Glutamatergic neuron (in vitro differentiated cells): ENCODE measurements around the gene SNTB2. TPM values are rescaled to one million over a fixed set of nuclear protein-coding genes. Genes with fewer than 3 reads are reported as not detected.

ENCODE experiments used
- DNase-seq: peaks from one replicate; pipeline ENCODE4 v3.0.0; 2022
- H3K27ac Mint-ChIP-seq: one replicate; pipeline ENCODE4 v1.8.0; 2020; ENCODE audit warnings: mild to moderate bottlenecking, mixed read lengths, inconsistent platforms; ENCODE audit not compliant: unreplicated experiment
- H3K27me3 Mint-ChIP-seq: one replicate; pipeline ENCODE4 v1.8.0; 2020; ENCODE audit warnings: mild to moderate bottlenecking, moderate library complexity, mixed read lengths, inconsistent platforms; ENCODE audit not compliant: unreplicated experiment
- H3K36me3 Mint-ChIP-seq: one replicate; pipeline ENCODE4 v1.8.0; 2020; ENCODE audit warnings: mild to moderate bottlenecking, mixed read lengths, inconsistent platforms; ENCODE audit not compliant: unreplicated experiment
- H3K4me1 Mint-ChIP-seq: one replicate; pipeline ENCODE4 v1.8.0; 2020; ENCODE audit warnings: mild to moderate bottlenecking, low read depth, mixed read lengths, inconsistent platforms; ENCODE audit not compliant: unreplicated experiment
- H3K4me3 Mint-ChIP-seq: one replicate; pipeline ENCODE4 v1.8.0; 2020; ENCODE audit warnings: mild to moderate bottlenecking, mixed read lengths, inconsistent platforms; ENCODE audit not compliant: unreplicated experiment
- H3K9me3 Mint-ChIP-seq: one replicate; pipeline ENCODE4 v1.8.0; 2020; ENCODE audit warnings: mild to moderate bottlenecking, moderate library complexity, mixed read lengths, inconsistent platforms; ENCODE audit not compliant: unreplicated experiment
- total RNA-seq: library from RNA; stranded (reverse); fragmentation: NEBNext Ultra II Directional; extraction: Animal tissue kit (Norgen Biotek cat#: 25700); gene quantifications from one replicate; pipeline ENCODE4 v1.2.1, GENCODE V29; 2021; ENCODE audit not compliant: unreplicated experiment
- TF ChIP-seq, protein P1 (sequence below): fragments of 200-600 bp; sonication (generic); IDR thresholded peaks from one replicate; pipeline ENCODE4 v1.5.0; 2021; ENCODE audit not compliant: partially characterized antibody, unreplicated experiment

Gene SNTB2
- total RNA-seq, 1 donor from 2014 or later = 26.8 TPM

DNA sequence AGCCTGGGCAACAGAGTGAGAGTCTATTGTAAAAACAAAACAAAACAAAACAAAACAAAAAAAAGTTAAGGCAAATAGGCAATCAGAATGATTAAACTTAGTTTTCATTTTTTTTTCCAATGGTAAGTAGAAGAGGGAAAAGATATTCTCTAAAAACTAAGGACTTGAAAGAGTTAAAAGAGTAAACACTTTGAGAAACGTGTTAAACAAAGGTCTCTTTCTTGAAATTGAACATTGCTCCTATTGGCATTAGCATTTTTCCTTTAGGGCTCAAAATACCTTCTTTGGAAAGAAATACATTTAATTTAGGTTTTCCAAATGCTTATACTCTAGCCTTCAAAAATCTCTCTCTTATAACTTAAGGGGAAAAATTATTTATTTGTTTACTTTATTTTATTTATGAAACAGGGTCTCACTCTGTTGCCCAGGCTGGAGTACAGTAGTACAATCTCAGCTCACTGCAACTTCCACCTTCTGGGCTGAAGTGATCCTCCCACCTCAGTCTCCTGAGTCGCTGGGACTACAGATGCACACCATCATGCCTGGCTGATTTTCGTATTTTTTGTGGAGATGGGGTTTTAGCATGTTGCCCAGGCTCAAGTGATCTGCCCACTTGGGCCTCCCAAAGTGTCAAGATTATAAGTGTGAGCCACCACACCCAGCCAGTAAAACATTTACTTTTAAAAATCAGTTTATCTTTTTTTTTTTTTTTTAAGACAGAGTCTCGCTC lies 79.5 kb downstream of the SNTB2 start:
- no peak for DNase-seq
- no peaks in the 10 kb centered on the region for H3K27me3 Mint-ChIP-seq
- no peaks in the 10 kb centered on the region for H3K4me1 Mint-ChIP-seq
- no peak overlapping the region for H3K4me3 Mint-ChIP-seq
- H3K36me3 Mint-ChIP-seq = no peaks in the 10 kb centered on the region
- TF ChIP-seq, protein P1, sequence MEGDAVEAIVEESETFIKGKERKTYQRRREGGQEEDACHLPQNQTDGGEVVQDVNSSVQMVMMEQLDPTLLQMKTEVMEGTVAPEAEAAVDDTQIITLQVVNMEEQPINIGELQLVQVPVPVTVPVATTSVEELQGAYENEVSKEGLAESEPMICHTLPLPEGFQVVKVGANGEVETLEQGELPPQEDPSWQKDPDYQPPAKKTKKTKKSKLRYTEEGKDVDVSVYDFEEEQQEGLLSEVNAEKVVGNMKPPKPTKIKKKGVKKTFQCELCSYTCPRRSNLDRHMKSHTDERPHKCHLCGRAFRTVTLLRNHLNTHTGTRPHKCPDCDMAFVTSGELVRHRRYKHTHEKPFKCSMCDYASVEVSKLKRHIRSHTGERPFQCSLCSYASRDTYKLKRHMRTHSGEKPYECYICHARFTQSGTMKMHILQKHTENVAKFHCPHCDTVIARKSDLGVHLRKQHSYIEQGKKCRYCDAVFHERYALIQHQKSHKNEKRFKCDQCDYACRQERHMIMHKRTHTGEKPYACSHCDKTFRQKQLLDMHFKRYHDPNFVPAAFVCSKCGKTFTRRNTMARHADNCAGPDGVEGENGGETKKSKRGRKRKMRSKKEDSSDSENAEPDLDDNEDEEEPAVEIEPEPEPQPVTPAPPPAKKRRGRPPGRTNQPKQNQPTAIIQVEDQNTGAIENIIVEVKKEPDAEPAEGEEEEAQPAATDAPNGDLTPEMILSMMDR = no peak
- H3K9me3 Mint-ChIP-seq = peaks cover 1% of the 10 kb centered on the region
- no peak overlapping the region for H3K27ac Mint-ChIP-seq

DNA sequence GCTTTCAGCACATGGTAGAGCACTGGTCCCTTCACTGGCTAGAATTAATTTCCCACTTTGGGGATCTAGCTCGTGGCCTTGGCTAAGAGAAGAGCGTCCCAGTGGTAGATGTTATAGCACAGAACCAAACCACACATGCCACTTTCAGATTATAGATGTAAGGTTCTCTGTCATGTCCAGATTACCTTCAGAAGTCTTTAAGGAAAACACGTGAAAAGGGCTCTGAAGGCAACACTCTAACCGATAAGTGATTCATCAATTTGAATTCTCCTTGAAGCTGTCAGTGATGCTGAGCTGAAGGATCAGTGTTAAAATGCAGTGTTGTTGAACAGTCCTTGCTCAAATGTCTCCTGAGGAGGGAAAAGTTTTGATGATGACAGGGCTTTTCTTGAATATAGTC lies 80.7 kb downstream of the SNTB2 start:
- TF ChIP-seq, protein P1 = no peak
- no peaks in the 10 kb centered on the region for H3K36me3 Mint-ChIP-seq
- H3K27ac Mint-ChIP-seq = no peak overlapping the region
- no peaks in the 10 kb centered on the region for H3K27me3 Mint-ChIP-seq
- DNase-seq = no peak
- H3K4me1 Mint-ChIP-seq = no peaks in the 10 kb centered on the region
- peaks cover 1% of the 10 kb centered on the region for H3K9me3 Mint-ChIP-seq
- no peak overlapping the region for H3K4me3 Mint-ChIP-seq

DNA sequence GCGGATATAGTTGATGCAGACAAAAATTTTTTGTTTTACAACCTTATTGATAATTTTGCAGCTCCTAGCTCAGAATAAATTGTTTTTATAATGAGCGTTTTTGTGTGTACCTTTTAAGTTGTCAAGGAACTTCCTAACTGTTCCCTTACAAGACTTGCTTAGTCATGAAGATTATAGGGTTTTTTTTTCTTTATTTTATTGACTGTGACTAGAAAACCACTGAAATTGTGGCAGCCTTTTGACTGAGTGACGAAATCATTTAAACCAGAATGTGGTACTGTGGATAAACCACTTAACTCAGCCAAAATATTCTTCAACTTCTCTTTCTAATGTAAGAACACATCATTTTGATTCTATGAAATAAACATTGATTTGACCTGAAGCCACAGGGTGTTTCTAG lies 83.4 kb downstream of the SNTB2 start:
- H3K9me3 Mint-ChIP-seq = no peaks in the 10 kb centered on the region
- no peak for DNase-seq
- TF ChIP-seq, protein P1 = no peak
- no peak overlapping the region for H3K4me3 Mint-ChIP-seq
- H3K27me3 Mint-ChIP-seq = no peaks in the 10 kb centered on the region
- no peak overlapping the region for H3K27ac Mint-ChIP-seq
- no peaks in the 10 kb centered on the region for H3K4me1 Mint-ChIP-seq
- H3K36me3 Mint-ChIP-seq = no peaks in the 10 kb centered on the region

DNA sequence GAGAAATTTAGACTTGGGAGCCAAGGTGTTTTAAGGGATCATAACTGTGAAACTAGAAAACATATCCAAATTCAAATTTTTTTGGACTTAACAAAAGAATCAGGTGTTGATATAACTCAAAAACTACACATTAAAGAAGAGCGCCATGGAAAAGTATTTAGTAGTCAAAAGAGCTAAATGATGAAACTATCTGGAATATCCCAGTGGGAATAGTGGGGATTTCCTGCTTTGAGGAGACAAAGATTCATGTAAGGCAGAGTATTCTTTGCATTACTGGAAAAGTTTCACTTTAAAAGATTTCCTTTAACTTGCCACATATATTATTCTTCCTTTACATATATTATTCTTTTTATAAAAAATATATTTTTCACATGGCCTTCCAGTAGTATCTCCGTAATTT lies 83.9 kb downstream of the SNTB2 start:
- H3K4me3 Mint-ChIP-seq = no peak overlapping the region
- H3K27me3 Mint-ChIP-seq = no peaks in the 10 kb centered on the region
- no peak for DNase-seq
- no peaks in the 10 kb centered on the region for H3K9me3 Mint-ChIP-seq
- no peaks in the 10 kb centered on the region for H3K4me1 Mint-ChIP-seq
- no peaks in the 10 kb centered on the region for H3K36me3 Mint-ChIP-seq
- H3K27ac Mint-ChIP-seq = no peak overlapping the region
- TF ChIP-seq, protein P1 = no peak

DNA sequence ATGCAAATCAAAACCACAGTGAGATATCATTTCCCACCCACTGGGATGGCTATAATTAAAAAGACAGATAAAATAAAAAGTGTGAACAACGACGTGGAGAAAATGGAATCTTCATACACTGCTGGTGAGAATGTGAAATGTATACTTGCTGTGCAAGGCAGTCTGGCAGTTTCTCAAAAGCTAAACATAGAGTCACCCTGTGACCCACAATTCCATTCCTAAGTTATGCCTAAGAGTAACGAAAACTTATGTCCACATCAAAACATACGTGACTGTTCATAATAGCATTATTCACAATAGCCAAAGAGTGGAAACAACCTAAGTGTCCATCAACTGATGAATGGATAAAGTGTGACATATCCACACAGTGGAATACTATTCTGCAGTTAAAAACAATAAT lies 86.0 kb downstream of the SNTB2 start:
- TF ChIP-seq, protein P1 = no peak
- Mint-ChIP-seq H3K27me3 (no peaks in the 10 kb centered on the region), H3K9me3 (no peaks in the 10 kb centered on the region), H3K4me3 (no peak overlapping the region), H3K27ac (no peak overlapping the region), H3K36me3 (no peaks in the 10 kb centered on the region), H3K4me1 (no peaks in the 10 kb centered on the region)
- DNase-seq = no peak
